SK-N-SH treated with all-trans-retinoic acid at 6 μM for 48 hours (cell line): ENCODE measurements around the gene NFIA.

ENCODE experiments used
- ATAC-seq: fragments of 200-7000 bp; cut with Tn5 transposase; 3 replicates; pipeline ENCODE4 v1.9.1; 2020; ENCODE audit warnings: mild to moderate bottlenecking, moderate library complexity
- BACH2 ChIP-seq: fragments of 250-450 bp; sonication (Bioruptor Pico); IDR thresholded peaks from 2 replicates; pipeline ENCODE4 v1.9.0; 2021; ENCODE audit warnings: mild to moderate bottlenecking, borderline replicate concordance
- ESRRG ChIP-seq: fragments of 250-450 bp; sonication (Bioruptor Pico); IDR thresholded peaks from 2 replicates; pipeline ENCODE4 v1.6.1; 2021; ENCODE audit warnings: mild to moderate bottlenecking
- GLIS3 ChIP-seq: fragments of 250-450 bp; sonication (Bioruptor Pico); IDR thresholded peaks from 2 replicates; pipeline ENCODE4 v1.5.0; 2020; ENCODE audit warnings: mild to moderate bottlenecking, moderate library complexity
- ISL1 ChIP-seq: fragments of 250-450 bp; sonication (Bioruptor Pico); IDR thresholded peaks from 2 replicates; pipeline ENCODE4 v2.1.2; 2022; ENCODE audit warnings: mild to moderate bottlenecking, moderate library complexity
- OSR1 ChIP-seq: fragments of 250-450 bp; sonication (Bioruptor Pico); IDR thresholded peaks from 2 replicates; pipeline ENCODE4 v1.8.0; 2022; ENCODE audit warnings: moderate library complexity, mild to moderate bottlenecking, inconsistent platforms
- PPARA ChIP-seq: fragments of 250-450 bp; sonication (Bioruptor Pico); IDR thresholded peaks from 2 replicates; pipeline ENCODE4 v1.5.0; 2020; ENCODE audit warnings: mild to moderate bottlenecking, borderline replicate concordance
- RARB ChIP-seq: fragments of 250-450 bp; sonication (Bioruptor Pico); IDR thresholded peaks from 2 replicates; pipeline ENCODE4 v1.8.0; 2021; ENCODE audit warnings: mild to moderate bottlenecking, moderate library complexity
- SNAI2 ChIP-seq: fragments of 250-450 bp; sonication (Bioruptor Pico); IDR thresholded peaks from 2 replicates; pipeline ENCODE4 v1.5.0; 2020; ENCODE audit warnings: mild to moderate bottlenecking, moderate library complexity
- TCF4 ChIP-seq: fragments of 250-450 bp; sonication (Bioruptor Pico); IDR thresholded peaks from 2 replicates; pipeline ENCODE4 v1.8.0; 2021; ENCODE audit warnings: mild to moderate bottlenecking, moderate library complexity, borderline replicate concordance
- TOX ChIP-seq: fragments of 250-450 bp; sonication (Bioruptor Pico); IDR thresholded peaks from 2 replicates; pipeline ENCODE4 v1.8.0; 2021; ENCODE audit warnings: mild to moderate bottlenecking, moderate library complexity, borderline replicate concordance
- ZC3H10 ChIP-seq: fragments of 250-450 bp; sonication (Bioruptor Pico); IDR thresholded peaks from 2 replicates; pipeline ENCODE4 v1.5.1; 2021; ENCODE audit warnings: mild to moderate bottlenecking, moderate library complexity
- ZFP3 ChIP-seq: fragments of 250-450 bp; sonication (Bioruptor Pico); IDR thresholded peaks from 2 replicates; pipeline ENCODE4 v1.5.0; 2020; ENCODE audit warnings: mild to moderate bottlenecking, moderate library complexity
- ZFP30 ChIP-seq: fragments of 450-650 bp; formaldehyde crosslinking; IDR thresholded peaks from 2 replicates; pipeline ENCODE4 v1.5.0; 2022; ENCODE audit warnings: mild to moderate bottlenecking, moderate library complexity
- ZNF565 ChIP-seq: fragments of 450-650 bp; formaldehyde crosslinking; conservative IDR thresholded peaks from 2 replicates; pipeline ENCODE4 v1.5.0; 2020; ENCODE audit warnings: low read depth, mild to moderate bottlenecking, moderate library complexity
- ZNF70 ChIP-seq: fragments of 450-650 bp; formaldehyde crosslinking; IDR thresholded peaks from 2 replicates; pipeline ENCODE4 v1.5.0; 2020; ENCODE audit warnings: mild to moderate bottlenecking, moderate library complexity
- ZNF8 ChIP-seq: fragments of 450-650 bp; formaldehyde crosslinking; IDR thresholded peaks from 2 replicates; pipeline ENCODE4 v1.5.0; 2020; ENCODE audit warnings: mild to moderate bottlenecking, moderate library complexity
- TF ChIP-seq, protein P1 (sequence below): fragments of 250-450 bp; sonication (Bioruptor Pico); IDR thresholded peaks from 2 replicates; pipeline ENCODE4 v1.8.0; 2021; ENCODE audit warnings: low read depth, mild to moderate bottlenecking, moderate library complexity, borderline replicate concordance
- TF ChIP-seq, protein P2 (sequence below): fragments of 250-450 bp; sonication (Bioruptor Pico); IDR thresholded peaks from 2 replicates; pipeline ENCODE4 v1.8.0; 2020; ENCODE audit warnings: mild to moderate bottlenecking, moderate library complexity, borderline replicate concordance
- TF ChIP-seq, protein P3 (sequence below): fragments of 250-450 bp; sonication (Bioruptor Pico); IDR thresholded peaks from 2 replicates; pipeline ENCODE4 v1.5.1; 2020; ENCODE audit warnings: low read depth, mild to moderate bottlenecking, moderate library complexity

The NFIA gene

DNA sequence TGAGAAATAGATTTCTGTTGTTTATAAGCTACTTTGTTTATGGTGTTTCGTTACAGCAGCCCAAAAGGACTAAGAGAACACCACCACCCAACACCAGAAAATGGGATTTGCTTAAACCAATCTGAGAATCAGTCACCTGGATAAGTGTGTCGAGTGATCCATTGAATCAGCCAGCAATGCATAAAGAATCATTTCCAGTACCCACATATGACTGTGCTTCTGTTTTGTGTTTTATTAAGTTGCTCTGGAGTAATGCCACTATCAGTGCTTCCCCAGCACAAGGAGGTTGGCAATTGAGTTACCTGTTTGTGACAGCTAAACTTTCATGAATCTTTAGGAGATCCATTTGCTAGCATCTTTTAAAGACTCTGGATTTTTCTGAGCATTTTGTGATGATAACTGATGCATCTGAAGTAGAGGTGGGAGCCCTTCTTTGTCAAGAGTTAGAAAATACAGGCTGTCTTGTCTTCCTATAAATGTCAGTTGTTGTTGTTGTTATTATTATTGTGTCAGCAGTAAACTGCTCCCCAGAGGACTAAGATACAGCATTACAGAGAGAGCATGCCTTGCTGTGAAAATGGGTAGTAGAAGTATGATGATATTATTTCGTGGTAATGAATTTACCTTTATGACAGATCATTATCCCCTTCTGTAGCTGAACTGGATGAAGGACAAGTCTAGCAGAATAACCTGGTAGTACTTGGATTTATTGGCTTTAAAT, 225.2 kb downstream of the NFIA start (continued):
- TF ChIP-seq, protein P1, sequence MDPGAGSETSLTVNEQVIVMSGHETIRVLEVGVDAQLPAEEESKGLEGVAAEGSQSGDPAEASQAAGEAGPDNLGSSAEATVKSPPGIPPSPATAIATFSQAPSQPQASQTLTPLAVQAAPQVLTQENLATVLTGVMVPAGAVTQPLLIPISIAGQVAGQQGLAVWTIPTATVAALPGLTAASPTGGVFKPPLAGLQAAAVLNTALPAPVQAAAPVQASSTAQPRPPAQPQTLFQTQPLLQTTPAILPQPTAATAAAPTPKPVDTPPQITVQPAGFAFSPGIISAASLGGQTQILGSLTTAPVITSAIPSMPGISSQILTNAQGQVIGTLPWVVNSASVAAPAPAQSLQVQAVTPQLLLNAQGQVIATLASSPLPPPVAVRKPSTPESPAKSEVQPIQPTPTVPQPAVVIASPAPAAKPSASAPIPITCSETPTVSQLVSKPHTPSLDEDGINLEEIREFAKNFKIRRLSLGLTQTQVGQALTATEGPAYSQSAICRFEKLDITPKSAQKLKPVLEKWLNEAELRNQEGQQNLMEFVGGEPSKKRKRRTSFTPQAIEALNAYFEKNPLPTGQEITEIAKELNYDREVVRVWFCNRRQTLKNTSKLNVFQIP (CRISPR knock-in tag): no peak
- no peak for TF ChIP-seq ZNF70 (CRISPR knock-in tag)
- no peak for TF ChIP-seq ZNF565 (CRISPR knock-in tag)
- TF ChIP-seq ZNF8 (CRISPR knock-in tag): no peak
- TF ChIP-seq ESRRG (CRISPR knock-in tag): no peak

- TF ChIP-seq, protein P2, sequence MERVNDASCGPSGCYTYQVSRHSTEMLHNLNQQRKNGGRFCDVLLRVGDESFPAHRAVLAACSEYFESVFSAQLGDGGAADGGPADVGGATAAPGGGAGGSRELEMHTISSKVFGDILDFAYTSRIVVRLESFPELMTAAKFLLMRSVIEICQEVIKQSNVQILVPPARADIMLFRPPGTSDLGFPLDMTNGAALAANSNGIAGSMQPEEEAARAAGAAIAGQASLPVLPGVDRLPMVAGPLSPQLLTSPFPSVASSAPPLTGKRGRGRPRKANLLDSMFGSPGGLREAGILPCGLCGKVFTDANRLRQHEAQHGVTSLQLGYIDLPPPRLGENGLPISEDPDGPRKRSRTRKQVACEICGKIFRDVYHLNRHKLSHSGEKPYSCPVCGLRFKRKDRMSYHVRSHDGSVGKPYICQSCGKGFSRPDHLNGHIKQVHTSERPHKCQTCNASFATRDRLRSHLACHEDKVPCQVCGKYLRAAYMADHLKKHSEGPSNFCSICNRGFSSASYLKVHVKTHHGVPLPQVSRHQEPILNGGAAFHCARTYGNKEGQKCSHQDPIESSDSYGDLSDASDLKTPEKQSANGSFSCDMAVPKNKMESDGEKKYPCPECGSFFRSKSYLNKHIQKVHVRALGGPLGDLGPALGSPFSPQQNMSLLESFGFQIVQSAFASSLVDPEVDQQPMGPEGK (CRISPR knock-in tag): no peak
- TF ChIP-seq ZFP30 (CRISPR knock-in tag) (no peak), ESRRG (CRISPR knock-in tag) (no peak), ZNF565 (CRISPR knock-in tag) (no peak), RARB (CRISPR knock-in tag) (no peak), OSR1 (CRISPR knock-in tag) (no peak), ZNF8 (CRISPR knock-in tag) (no peak), SNAI2 (CRISPR knock-in tag) (no peak), TOX (no peak)
- TF ChIP-seq, protein P3, sequence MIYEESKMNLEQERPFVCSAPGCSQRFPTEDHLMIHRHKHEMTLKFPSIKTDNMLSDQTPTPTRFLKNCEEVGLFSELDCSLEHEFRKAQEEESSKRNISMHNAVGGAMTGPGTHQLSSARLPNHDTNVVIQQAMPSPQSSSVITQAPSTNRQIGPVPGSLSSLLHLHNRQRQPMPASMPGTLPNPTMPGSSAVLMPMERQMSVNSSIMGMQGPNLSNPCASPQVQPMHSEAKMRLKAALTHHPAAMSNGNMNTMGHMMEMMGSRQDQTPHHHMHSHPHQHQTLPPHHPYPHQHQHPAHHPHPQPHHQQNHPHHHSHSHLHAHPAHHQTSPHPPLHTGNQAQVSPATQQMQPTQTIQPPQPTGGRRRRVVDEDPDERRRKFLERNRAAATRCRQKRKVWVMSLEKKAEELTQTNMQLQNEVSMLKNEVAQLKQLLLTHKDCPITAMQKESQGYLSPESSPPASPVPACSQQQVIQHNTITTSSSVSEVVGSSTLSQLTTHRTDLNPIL (CRISPR knock-in tag): no peak
- no peak for ATAC-seq
These were observed 227.7 kb downstream of the NFIA start for GRCh38 chr1:61310057-61310456.

DNA sequence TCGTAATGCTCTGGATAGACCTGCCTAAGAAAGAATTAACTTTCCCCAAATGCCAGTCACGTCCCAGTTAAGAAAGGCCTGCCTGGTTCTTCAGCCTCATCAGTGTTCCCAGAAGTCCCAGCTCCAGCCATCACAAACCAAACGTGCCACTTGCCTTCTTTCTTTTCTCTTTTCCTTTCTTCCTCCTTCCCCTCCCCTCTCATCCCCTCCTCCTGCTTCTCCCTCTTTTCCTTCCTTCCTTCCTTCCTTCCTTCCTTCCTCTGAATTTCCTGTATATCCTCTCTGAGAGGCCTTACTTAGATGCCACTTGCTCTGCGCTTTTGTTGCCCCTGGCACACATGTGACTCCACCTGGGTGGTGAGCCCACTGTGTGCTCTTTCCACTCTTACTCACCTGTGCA, 228.2 kb downstream of the NFIA start:
- ATAC-seq: no peak
- TF ChIP-seq OSR1 (CRISPR knock-in tag): no peak

DNA sequence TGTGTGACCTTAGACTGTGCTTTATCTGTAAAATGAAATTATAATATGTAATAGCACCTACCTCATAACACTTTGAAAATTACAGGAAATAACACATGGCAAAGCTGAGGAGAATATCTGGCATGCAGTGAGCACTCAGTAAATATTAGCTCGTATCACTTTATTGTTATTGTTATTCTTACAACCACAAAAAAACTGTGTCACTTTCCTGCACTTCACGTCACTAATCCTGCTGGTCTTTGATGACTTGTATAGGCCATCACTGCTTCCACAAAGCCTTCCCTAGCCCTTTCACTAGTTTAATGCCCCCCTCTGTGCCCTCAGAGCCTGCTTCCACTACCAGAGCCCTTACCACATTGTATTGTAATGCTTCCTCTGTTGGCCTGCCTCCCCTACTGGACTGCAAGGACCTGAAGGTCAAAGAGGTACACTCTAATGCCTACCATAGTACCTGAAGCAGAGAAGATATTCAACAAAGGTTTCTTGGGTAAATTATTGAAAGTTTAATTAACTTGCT, 231.6 kb downstream of the NFIA start:
- TF ChIP-seq BACH2 (CRISPR knock-in tag) (no peak), ZFP3 (CRISPR knock-in tag) (no peak)
- ATAC-seq: no peak

- ATAC-seq: no peak
These were observed 232.7 kb downstream of the NFIA start for GRCh38 chr1:61315011-61315410.

GRCh38 chr1:61316493-61316892, 234.1 kb downstream of the NFIA start:
- no peak for ATAC-seq
- TF ChIP-seq OSR1 (CRISPR knock-in tag) (no peak), SNAI2 (CRISPR knock-in tag) (no peak), ZC3H10 (CRISPR knock-in tag) (no peak), BACH2 (CRISPR knock-in tag) (no peak), RARB (CRISPR knock-in tag) (no peak), ISL1 (CRISPR knock-in tag) (no peak), PPARA (CRISPR knock-in tag) (no peak), GLIS3 (CRISPR knock-in tag) (no peak), TCF4 (CRISPR knock-in tag) (no peak)
- TF ChIP-seq, all 23 proteins: peak for 0

More at GRCh38 chr1:61315011-61315410, 232.7 kb downstream of the NFIA start:
- TF ChIP-seq, protein P2 (CRISPR knock-in tag): no peak
- no peak for TF ChIP-seq TOX
- no peak for TF ChIP-seq ZFP30 (CRISPR knock-in tag)
